Measurements from ENCODE around the gene FCER1G.

FCER1G gene

GRCh38 chr1:161267321-161267720 lies 52.2 kb downstream of the FCER1G start:
- no peak for DNase-seq (ENCODE audit: low spot score)
